GM12891 (cell line): ENCODE measurements around the gene ARRB1.

Experiments
- POLR2A ChIP-seq: IDR thresholded peaks from 2 replicates; pipeline ENCODE4 v1.6.1; 2011; ENCODE audit warnings: low read depth, low read length, control low read depth
- POLR2AphosphoS5 ChIP-seq: IDR thresholded peaks from 2 replicates; pipeline ENCODE4 v1.6.1; 2011; ENCODE audit warnings: low read depth, low read length, control low read depth

- TF ChIP-seq POLR2A, result no peak
- TF ChIP-seq POLR2AphosphoS5, result no peak
Observed at GRCh38 chr11:75356613-75357012, 5.2 kb upstream of the ARRB1 start.
